Measurements from ENCODE around the gene HMX3.

The HMX3 gene

DNA sequence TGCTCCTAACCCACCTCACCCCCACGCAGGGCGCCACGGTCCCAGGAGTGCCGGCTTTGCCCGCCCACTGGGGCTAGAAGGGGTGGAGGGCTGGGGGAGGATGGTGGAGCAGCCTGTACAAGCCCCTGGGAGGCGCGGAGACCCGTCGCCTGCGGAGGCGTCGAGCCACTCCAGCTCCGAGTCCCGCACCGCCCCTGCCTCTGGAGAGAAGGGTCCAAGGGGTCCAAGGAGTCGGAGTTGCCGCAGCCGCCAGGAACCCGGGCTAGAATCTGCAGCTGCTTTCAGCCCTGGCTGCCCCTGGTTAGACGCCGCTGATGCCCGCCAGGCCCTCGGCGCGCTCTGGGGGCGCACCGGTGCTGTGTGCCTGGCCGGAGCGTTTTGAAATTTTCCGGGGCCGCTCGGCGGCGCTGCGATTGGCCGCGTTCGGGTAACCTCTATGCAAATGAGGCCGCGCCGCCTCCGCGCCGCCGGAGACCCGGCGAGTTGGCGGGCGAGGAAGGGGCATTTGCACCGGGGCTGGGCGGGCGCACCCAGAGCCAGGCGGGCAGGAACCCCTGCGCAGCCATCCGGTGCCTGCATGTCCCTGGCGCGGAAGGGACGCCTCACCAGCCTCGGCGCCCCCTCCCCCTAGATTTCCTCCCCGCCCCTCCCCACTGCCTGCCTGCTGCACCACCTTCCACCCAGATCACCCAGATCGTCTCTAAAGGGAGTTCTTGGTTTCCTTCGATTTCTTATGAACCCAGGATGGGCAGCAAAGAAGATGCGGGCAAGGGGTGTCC, 12.1 kb downstream of the HMX3 start, which contains the start of gene HMX2:
HMX2 (plus strand) TSS at position 502 of the 779 bp plus-strand sequence; CDS start at position 745, 243 bp downstream.
- DNase-seq (ENCODE audit: low read depth in 2 of 2), result no peak

DNA sequence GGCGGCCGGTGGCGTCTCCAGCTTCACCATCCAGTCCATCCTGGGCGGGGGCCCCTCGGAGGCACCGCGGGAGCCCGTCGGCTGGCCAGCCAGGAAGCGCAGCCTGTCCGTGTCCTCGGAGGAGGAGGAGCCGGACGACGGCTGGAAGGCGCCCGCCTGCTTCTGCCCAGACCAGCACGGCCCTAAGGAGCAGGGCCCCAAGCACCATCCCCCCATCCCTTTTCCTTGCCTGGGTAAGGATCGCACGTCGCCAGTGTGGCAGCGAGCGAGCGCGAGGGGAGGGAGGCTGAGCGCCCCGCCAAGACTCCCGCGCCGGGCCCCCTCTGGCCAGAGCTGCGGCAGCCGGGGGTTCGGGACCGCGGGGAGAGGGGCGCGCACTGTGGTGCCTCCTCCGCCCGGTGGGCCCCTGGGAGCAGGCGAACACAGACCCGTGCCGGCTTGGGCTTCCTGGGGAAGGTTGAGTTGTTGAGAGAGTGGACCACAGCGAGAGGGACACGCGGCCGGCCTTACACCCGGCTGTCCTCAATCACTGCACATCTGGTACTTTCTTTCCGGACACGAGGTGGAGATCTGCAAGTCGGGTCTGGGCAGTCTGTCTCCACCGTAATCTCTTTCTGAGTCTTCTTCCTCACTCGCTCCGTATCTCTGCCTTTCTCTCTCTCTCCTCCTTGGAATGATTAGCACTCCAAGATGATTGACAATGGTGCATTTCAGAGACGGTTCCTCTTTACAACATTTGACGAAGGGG, 12.8 kb downstream of the HMX3 start:
- no peak for DNase-seq (ENCODE audit: low read depth in 2 of 2)

DNA sequence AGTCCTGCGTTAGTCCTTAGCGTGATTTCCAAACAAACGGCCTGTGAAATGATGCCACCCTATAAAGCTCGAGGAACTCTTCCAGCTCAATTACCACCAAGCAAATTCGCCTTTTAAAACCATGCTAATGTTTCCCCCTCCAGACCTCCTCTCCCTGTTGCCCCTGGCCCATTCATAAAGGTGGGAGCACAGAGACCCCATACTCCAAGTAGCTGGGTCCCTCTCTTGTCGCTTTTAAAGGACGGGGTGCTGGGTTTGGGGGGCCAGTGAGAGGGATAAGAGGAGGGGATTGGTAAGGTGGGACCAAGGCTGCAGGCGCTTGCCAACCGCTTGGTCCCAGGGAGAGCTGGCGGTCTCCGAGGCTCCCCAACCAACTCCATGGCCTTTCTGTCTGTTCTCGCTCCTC, 13.4 kb downstream of the HMX3 start:
- DNase-seq (ENCODE audit: low read depth in 2 of 2), result no peak

DNA sequence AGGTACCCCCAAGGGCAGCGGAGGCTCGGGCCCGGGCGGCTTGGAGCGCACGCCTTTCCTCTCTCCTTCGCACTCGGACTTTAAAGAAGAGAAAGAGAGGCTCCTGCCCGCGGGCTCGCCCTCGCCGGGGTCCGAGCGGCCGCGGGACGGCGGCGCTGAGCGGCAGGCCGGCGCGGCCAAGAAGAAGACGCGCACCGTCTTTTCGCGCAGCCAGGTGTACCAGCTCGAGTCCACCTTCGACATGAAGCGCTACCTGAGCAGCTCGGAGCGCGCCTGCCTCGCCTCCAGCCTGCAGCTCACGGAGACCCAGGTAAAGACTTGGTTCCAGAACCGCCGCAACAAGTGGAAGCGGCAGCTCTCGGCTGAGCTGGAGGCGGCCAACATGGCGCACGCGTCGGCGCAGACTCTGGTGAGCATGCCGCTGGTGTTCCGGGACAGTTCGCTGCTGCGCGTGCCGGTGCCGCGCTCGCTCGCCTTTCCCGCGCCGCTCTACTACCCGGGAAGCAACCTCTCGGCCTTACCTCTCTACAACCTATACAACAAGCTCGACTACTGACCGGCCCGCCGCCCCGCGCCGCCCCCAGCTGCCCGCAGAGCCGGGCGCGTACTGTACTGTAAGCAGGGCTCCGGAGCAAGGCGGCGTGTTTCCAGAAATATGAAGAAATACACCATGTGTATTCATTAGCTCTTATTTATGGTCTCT, 13.9 kb downstream of the HMX3 start:
- DNase-seq (ENCODE audit: low read depth in 2 of 2), result no peak

DNA sequence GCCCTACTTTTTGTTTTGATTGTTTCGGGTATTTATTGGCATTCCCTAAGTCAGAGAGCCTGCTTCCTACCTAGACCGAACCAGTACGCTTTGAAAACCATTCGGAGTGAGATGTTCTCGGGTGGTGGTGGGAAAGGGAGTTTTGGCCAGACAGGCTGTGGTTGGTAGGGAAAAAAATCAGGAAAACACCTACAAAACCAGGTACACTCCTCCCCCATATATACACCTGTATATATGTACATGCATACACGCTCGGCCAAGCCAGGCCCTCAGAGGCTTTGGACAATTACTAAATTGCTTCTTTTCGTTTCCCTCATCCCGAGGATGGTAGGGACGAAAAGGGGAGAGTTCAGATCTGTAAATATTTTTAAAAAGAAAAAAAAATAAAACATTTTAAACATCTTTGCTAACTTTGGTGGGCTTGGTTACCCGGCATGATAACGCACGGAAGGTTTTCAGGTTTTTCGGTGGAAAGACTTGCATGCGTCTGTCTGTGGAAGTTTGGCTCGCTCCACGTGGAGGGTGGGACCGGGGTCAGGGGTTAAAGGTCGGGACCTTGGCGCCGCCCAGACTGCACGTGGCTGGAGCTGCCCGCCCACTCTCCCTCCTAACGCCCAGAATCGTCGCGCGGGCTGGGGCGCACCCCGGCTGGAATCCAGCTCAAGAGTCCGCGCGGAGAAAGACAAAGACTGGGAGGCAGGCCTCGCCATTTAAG, 14.7 kb downstream of the HMX3 start:
- DNase-seq (ENCODE audit: low read depth in 2 of 2), result no peak

DNA sequence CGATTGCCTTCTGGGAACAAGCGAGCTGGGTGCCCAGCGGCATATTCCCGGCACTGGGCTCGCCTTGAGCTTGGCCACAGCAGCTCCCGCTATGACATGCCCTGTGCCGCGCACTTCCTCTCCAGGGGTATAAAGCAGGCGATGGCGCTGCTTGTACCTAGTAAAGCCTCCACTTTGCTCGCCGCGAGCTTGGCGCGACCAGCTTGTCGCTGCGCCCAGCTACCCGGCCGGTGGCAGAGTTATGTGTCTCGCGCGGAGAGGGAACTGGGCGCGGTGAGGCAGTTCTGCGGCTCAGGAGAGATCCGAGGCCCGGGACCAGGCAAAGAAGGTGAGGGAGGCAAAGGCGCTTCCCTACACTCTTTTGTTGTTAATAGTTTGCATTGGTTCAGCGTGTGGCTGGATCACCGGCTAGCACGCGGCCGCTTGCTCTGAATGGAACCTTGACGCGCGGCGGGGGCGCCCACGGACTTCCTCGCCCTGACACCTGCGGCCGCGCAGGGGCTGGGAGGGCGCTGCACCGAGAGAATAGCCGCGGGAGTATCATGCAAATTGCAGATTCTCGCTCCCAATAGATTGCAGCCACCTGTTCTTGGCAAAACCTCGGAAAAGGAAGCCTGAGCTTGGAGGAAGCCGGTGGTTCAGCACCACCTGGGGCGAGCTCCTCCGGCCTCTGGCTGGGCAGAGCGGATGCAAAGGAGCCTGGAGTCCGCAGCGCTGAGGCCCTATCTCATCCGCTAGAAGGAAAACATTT, 15.4 kb downstream of the HMX3 start:
- no peak for DNase-seq (ENCODE audit: low read depth in 2 of 2)

DNA sequence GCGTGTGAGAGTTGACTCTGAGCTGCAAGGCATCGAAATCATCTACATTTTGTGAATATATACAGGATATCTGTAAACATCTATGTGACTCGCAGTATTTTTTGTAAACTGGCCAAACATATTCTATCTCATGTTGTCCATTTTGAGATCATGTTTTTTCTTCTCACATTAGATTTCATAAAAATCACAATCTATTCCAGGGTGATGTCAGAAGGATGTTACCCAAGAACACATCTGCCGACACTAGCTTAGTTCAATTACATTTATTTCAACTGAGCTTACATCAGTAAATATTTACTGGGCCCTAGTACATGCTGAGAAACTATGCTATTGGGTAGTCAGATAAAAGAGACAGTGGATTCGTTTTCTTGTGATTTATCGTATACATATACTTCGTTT, 16.0 kb downstream of the HMX3 start:
- no peak for DNase-seq (ENCODE audit: low read depth in 2 of 2)

DNA sequence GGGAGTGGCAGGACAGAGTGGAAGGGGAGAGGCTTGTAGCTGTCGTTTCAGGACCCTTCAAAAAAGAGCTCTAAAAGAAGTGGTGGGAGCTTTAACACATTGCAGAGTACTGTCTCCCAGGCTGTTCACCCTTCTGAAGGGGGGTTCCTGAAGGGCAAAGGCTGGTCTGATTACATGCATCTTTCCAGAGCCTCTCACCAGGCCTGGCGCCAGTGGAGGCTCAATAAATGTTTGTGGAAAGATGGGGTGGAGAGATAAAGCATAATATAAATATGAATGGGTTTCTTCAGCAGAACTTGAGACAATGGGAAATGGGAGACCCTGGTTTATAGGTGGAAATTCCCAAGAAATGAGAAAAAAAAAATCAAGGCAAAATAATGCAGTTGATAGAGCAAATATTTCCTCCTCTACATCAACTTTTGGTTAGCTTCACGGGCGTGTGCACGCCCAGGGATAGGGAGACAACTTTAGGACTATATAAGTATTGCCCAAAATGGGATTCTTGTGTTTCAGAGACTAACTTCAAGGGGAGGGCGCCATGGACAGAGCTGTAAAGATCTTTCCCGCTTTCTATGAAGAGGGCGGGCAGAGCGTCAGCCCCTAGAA, 17.8 kb downstream of the HMX3 start:
- DNase-seq (ENCODE audit: low read depth in 2 of 2), result no peak

DNA sequence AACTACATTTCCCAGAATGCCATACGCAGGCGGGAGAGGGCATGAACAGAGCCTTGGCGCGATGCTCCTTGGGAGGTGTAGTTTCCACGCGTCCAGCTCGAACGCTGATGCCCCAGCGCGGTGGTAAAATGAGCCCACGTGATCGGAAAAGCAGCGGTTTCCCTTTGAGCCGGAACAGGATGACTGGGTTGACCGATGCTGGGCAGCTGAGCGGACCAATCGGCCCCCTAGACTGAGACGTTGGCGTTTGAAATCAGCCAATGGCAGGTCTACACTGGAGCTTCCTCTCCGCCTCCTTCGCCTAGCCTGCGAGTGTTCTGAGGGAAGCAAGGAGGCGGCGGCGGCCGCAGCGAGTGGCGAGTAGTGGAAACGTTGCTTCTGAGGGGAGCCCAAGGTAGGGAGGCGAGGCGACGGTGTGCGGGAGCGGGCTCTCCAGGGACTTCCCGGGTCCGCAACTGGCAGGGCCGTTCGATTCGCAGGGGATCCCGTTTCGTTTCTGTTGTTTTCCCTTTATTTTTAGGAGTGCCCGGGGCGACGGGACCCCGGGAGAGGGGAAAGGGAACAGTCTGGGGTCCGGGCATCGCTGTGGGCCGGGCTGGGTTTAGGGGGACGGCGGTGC, 18.4 kb downstream of the HMX3 start, which contains the start of gene BUB3:
BUB3 (plus strand) TSS at position 311 of the 619 bp plus-strand sequence. CDS start 516 bp downstream, outside the sequence.
- DNase-seq (ENCODE audit: low read depth in 2 of 2), result peak; percentile 72 to 84

DNA sequence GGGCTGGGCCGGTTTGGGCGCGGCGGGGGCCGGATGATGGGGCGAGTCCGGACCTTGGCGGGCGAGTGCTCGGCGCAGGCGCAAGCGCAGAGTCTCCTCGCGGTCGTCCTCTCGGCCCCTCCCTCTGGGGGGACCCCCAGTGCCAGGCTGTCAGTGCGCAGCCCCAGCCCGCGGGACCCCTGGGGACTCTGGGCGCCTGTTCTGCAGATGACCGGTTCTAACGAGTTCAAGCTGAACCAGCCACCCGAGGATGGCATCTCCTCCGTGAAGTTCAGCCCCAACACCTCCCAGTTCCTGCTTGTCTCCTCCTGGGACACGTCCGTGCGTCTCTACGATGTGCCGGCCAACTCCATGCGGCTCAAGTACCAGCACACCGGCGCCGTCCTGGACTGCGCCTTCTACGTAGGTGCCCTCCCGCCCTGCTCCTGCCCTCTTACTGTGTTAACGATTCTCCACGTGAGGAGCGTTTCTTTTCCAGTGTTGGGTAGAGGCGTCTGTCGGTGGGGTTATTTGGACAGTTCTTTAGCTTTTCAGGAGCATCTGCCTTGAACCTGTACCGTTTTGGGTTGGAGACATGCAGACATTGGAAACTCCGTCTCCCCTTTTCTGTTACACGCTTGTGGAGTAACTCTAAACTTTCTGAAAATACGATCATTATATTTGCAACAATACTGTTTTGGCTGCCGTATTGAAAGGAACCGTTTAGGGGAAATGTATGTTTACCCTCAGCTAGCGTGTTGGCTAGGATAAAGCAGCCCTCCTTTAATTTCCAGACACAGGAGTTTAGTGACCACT, 19.1 kb downstream of the HMX3 start:
- DNase-seq (ENCODE audit: low read depth in 2 of 2), result no peak

DNA sequence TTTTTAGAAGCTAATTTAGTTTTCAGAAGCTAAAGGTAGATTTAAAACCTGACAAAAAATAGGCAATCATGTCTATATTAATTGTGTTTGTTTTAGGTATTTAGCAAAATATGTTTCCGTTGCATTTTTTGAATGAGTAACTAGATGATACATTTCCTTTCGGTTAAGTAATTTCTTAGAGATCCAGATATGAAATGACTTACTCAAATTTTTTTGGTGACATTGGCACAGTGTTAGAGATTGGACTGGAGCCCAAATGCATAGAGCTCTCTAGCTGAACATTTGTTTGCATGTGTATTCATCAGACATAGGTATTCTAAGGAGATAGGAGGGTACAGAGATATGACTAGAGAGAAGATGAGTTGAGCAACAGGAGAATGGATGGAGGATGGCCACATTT, 20.3 kb downstream of the HMX3 start:
- no peak for DNase-seq (ENCODE audit: low read depth in 2 of 2)

DNA sequence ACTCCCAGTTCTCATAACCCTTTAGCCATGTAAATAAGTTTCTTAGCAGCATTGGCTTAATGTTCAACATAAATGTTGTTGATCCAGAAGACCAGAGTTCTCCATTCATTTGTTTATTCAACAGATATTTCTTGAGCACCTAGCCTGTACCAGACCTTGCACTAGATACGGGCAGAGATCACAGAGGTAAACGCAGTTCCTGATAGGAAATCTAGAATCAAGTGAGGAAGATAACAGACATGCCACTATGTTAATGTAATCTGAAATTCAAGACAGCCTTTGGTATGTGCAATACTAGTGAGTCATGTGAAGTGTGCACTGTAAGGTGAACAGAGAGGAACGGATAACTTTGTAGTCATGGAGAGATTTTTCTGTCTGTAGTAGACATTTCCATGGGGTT, 21.4 kb downstream of the HMX3 start:
- DNase-seq (ENCODE audit: low read depth in 2 of 2), result no peak

DNA sequence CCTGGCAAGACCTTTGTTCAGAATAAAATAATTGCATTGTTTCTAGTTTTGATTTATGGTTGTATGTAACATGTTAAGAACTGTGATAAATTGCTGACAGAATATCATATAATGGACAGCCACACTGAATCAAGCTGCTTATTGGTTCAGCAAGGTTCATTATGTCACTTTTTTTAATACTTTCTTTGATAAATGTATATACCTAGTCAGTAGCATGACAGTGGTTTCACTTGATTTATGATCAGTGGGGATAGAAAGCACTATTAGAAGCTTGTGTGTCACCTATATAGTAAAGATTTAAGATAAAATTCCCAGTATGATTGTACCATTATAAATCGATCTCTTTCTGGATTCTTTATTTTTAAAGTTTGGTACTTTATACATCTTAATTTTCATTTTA, 22.9 kb downstream of the HMX3 start:
- DNase-seq (ENCODE audit: low read depth in 2 of 2), result no peak

DNA sequence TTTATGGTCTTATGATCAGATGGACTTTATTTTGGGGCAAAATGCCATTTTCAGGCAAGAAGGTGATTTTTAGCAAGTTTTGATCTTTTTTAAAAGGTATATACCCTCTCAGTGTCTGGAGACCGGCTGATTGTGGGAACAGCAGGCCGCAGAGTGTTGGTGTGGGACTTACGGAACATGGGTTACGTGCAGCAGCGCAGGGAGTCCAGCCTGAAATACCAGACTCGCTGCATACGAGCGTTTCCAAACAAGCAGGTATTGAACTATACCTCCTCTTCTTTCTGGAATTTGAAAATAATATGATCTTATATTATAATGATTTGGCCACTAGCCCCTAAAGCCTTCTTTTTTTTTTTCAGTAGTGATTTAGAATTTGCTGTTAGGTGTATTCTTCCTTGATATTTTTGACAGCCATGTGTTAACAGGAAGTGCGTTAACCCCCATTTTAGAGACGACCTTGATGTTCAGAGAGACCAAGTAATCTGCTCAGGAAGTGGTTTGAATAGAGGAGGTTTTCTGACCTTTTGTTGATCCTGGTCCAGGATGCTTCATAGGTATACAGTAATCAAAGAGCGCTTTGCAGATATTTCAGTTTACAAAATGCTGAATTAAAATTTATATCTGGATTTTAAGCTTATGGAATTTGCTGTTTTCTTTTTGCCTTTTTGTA, 24.7 kb downstream of the HMX3 start:
- DNase-seq (ENCODE audit: low read depth in 2 of 2), result no peak

DNA sequence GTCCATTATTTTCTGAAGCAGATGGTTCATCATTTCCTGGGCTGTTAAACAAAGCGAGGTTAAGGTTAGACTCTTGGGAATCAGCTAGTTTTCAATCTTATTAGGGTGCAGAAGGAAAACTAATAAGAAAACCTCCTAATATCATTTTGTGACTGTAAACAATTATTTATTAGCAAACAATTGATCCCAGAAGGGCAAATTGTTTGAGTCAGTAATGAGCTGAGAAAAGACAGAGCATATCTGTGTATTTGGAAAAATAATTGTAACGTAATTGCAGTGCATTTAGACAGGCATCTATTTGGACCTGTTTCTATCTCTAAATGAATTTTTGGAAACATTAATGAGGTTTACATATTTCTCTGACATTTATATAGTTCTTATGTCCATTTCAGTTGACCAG, 28.5 kb downstream of the HMX3 start:
- no peak for DNase-seq (ENCODE audit: low read depth in 2 of 2)

DNA sequence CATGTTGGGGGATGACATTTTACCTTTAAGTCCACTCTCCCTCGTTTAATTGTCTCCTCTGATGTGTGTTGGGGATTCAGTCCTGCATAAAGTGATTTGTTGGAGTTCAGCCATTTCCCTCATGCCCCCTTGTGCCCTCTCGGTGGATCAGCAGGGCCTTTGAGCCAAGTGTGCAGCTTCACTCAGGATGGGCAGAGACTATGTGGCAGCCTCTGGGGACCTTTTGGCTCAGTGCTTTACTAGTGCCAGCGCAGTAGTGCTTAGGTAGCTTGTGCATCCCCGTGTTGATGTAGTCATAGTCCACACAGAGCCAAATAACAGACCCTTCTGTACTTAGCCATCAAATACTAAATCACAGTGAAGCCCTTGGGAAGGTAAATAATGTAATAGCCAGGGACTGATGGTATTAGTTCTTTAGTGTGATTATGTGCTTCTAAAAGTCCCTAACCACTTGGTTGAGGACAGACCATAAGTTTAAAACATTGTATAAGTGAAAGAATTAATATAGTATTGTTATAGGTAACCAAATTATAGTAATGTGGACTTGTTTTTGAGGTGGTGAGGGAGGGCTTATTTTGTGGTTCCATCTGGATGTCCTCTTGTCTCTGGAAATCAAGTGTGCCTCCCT, 29.8 kb downstream of the HMX3 start:
- DNase-seq (ENCODE audit: low read depth in 2 of 2), result no peak

DNA sequence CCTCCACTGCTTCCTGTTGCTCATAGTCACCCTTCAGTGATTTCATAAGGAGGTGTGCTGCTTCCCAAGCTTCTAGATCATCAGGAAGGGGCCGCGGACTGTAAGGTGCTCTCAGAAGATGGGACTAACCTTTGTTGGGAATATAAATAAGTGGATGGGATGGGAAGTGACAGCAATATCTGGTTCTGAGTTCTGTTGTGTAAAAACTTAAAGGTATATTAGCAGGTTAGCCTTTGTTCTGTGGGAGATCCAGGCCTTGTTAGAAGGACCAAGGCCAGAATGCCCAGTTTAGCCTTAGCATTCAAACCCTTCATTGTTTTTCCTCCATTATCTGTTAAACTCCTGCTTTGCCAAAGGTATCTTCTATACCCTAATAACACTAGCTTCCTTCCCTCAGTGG, 30.8 kb downstream of the HMX3 start:
- no peak for DNase-seq (ENCODE audit: low read depth in 2 of 2)

DNA sequence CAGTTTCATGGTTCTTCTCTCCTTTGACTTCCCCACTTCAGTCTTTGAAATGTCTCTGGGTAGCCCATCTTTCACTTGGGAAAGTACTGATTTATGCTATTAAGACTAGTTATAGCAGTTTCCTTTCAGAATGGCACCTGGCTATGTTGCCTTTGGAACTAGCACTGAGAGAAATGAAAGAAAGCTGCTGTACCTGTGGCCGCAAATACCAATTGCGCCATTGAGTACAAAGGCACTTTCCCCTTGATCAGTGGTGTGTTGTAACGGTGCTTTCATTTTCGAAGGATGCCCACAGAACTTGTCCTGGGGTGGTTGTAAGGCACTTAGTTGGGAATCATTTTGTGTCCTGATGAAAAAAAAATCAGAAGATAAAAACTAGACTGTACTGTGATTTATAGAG, 35.2 kb downstream of the HMX3 start:
- no peak for DNase-seq (ENCODE audit: low read depth in 2 of 2)
